Limb (tissue), 2 donors: ENCODE data around the gene ZKSCAN3.
"Not testable (repeated sequence)": the region's sequence is repeated elsewhere in the genome, so short reads cannot be mapped to it uniquely, and the experiment has no call there.

Source experiments
- DNase-seq, 2 donors: peaks; one replicate each; pipeline ENCODE4 v3.0.0-alpha.2; 2016; ENCODE audit errors: extremely low spot score in 2 of 2

Gene ZKSCAN3

GRCh38 chr6:28340310-28341095, 9.2 kb upstream of the ZKSCAN3 start:
- no peak for DNase-seq

GRCh38 chr6:28343898-28344677, 5.7 kb upstream of the ZKSCAN3 start:
- no peak for DNase-seq

GRCh38 chr6:28345201-28345600, 4.5 kb upstream of the ZKSCAN3 start:
- DNase-seq, result no peak

- no peak for DNase-seq
Measured at GRCh38 chr6:28347119-28347518, 2.6 kb upstream of the ZKSCAN3 start.

- DNase-seq, result no peak
Measured at GRCh38 chr6:28349344-28349891, 329 bp upstream of the ZKSCAN3 start.

GRCh38 chr6:28351087-28351486, 1.3 kb downstream of the ZKSCAN3 start:
- DNase-seq, result no peak

- no peak for DNase-seq
Measured at GRCh38 chr6:28351493-28351925, 1.8 kb downstream of the ZKSCAN3 start.

GRCh38 chr6:28353356-28353755, 3.6 kb downstream of the ZKSCAN3 start:
- no peak for DNase-seq

GRCh38 chr6:28353981-28354676, 4.4 kb downstream of the ZKSCAN3 start:
- DNase-seq, result no peak

GRCh38 chr6:28354688-28355554, 5.2 kb downstream of the ZKSCAN3 start:
- DNase-seq, result no peak

GRCh38 chr6:28355743-28356665, 6.3 kb downstream of the ZKSCAN3 start:
- DNase-seq, result peak; percentile 76 to 86

- DNase-seq, result no peak
Measured at GRCh38 chr6:28356666-28357020, 6.9 kb downstream of the ZKSCAN3 start.

- DNase-seq, result no peak
Measured at GRCh38 chr6:28357036-28357435, 7.3 kb downstream of the ZKSCAN3 start.

- DNase-seq, result not testable (repeated sequence)
Measured at GRCh38 chr6:28359562-28359961, 9.8 kb downstream of the ZKSCAN3 start.

- no peak for DNase-seq
Measured at GRCh38 chr6:28360961-28361360, 11.2 kb downstream of the ZKSCAN3 start.

- not testable (repeated sequence) for DNase-seq
Measured at GRCh38 chr6:28365590-28365989, 15.8 kb downstream of the ZKSCAN3 start.

- DNase-seq, result no peak
Measured at GRCh38 chr6:28368522-28368921, 18.8 kb downstream of the ZKSCAN3 start.

- no peak for DNase-seq
Measured at GRCh38 chr6:28369463-28369862, 19.7 kb downstream of the ZKSCAN3 start.

GRCh38 chr6:28370440-28370839, 20.7 kb downstream of the ZKSCAN3 start:
- no peak for DNase-seq

GRCh38 chr6:28371280-28371679, 21.5 kb downstream of the ZKSCAN3 start:
- no peak for DNase-seq
